HepG2 (cell line): ENCODE data around the gene TMEM267. TPM values are rescaled to one million over a fixed set of nuclear protein-coding genes. Genes with fewer than 3 reads are reported as not detected.

ENCODE experiments used
- ARNT2 ChIP-seq: sonication (generic); formaldehyde crosslinking; IDR thresholded peaks from 2 replicates; pipeline ENCODE4 v1.8.0; 2022; ENCODE audit warnings: mild to moderate bottlenecking, low read depth, missing genetic modification reagents, moderate library complexity
- ATF7 ChIP-seq, 2 experiments: fragments of 450-650 bp in 1 of 2; sonication (generic) in 1 of 2; formaldehyde crosslinking in 1 of 2; IDR thresholded peaks; 2 replicates each; pipeline versions ENCODE4 v1.4.0 to v1.6.1; 2016 to 2020; ENCODE audit warnings: antibody characterized with exemption in 1 of 2, mild to moderate bottlenecking in 1 of 2, missing genetic modification reagents in 1 of 2
- CBX5 ChIP-seq: sonication (generic); formaldehyde crosslinking; IDR thresholded peaks from 2 replicates; pipeline ENCODE4 v1.4.0; 2020; ENCODE audit warnings: missing genetic modification reagents, borderline replicate concordance
- CCAR2 ChIP-seq: fragments of 200-400 bp; formaldehyde crosslinking; optimal IDR thresholded peaks from 2 replicates; pipeline ENCODE3; 2018; ENCODE audit warnings: low read depth, mild to moderate bottlenecking, low read length, moderate library complexity
- CREB1 ChIP-seq, 2 experiments: fragments of 450-650 bp in 1 of 2; IDR thresholded peaks; 2 replicates each; pipeline ENCODE4 v1.6.1; 2016 to 2017; ENCODE audit warnings: control low read depth in 1 of 2, mild to moderate bottlenecking in 1 of 2, missing compliant biosample characterization in 1 of 2, missing genetic modification characterization in 1 of 2
- FOXA1 ChIP-seq, 2 experiments: fragments of 450-650 bp in 1 of 2; sonication (generic) in 1 of 2; formaldehyde crosslinking in 1 of 2; IDR thresholded peaks; 2 replicates each; pipeline versions ENCODE4 v1.4.0 to v1.6.1; 2016 to 2020; ENCODE audit warnings: missing genetic modification reagents in 1 of 2
- FOXM1 ChIP-seq: sonication (generic); formaldehyde crosslinking; IDR thresholded peaks from 2 replicates; pipeline ENCODE4 v1.5.0; 2020; ENCODE audit warnings: missing genetic modification reagents
- GATA4 ChIP-seq: sonication (generic); IDR thresholded peaks from 2 replicates; pipeline ENCODE4 v1.6.1; 2016; ENCODE audit warnings: antibody characterized with exemption, low read depth, borderline replicate concordance
- GTF3A ChIP-seq: sonication (generic); formaldehyde crosslinking; conservative IDR thresholded peaks from 2 replicates; pipeline ENCODE4 v1.4.0; 2020; ENCODE audit warnings: mild to moderate bottlenecking, missing genetic modification reagents
- HDAC2 ChIP-seq: sonication (generic); formaldehyde crosslinking; IDR thresholded peaks from 2 replicates; pipeline ENCODE4 v1.4.0; 2020; ENCODE audit warnings: missing genetic modification reagents
- LCORL ChIP-seq, 2 experiments: fragments of 450-650 bp in 1 of 2; sonication (generic) in 1 of 2; formaldehyde crosslinking in 1 of 2; IDR thresholded peaks; 2 replicates each; pipeline versions ENCODE4 v1.5.0 to v1.6.1; 2017 to 2020; ENCODE audit warnings: antibody characterized with exemption in 1 of 2, missing genetic modification reagents in 1 of 2
- MAF1 ChIP-seq: sonication (generic); formaldehyde crosslinking; IDR thresholded peaks from 2 replicates; pipeline ENCODE4 v1.5.0; 2020; ENCODE audit warnings: missing genetic modification reagents, borderline replicate concordance
- NBN ChIP-seq: fragments of 450-650 bp; conservative IDR thresholded peaks from 2 replicates; pipeline ENCODE4 v1.6.1; 2017
- SCMH1 ChIP-seq: sonication (generic); formaldehyde crosslinking; IDR thresholded peaks from 2 replicates; pipeline ENCODE4 v1.9.0; 2021; ENCODE audit warnings: missing genetic modification reagents, mild to moderate bottlenecking, borderline replicate concordance
- STAG1 ChIP-seq: sonication (generic); formaldehyde crosslinking; IDR thresholded peaks from 2 replicates; pipeline ENCODE4 v1.4.0; 2020; ENCODE audit warnings: missing genetic modification reagents
- TBX2 ChIP-seq: sonication (generic); formaldehyde crosslinking; IDR thresholded peaks from 2 replicates; pipeline ENCODE4 v1.5.0; 2020; ENCODE audit warnings: missing genetic modification reagents, mild to moderate bottlenecking, borderline replicate concordance
- TGIF2 ChIP-seq: IDR thresholded peaks from 2 replicates; pipeline ENCODE4 v1.6.1; 2016; ENCODE audit warnings: control low read depth, missing compliant biosample characterization
- ZBTB7A ChIP-seq: sonication (generic); formaldehyde crosslinking; IDR thresholded peaks from 2 replicates; pipeline ENCODE4 v1.8.0; 2022; ENCODE audit warnings: mild to moderate bottlenecking, missing genetic modification reagents
- ZNF263 ChIP-seq: sonication (generic); formaldehyde crosslinking; IDR thresholded peaks from 2 replicates; pipeline ENCODE4 v1.4.0; 2020; ENCODE audit warnings: missing genetic modification reagents
- ZNF282 ChIP-seq: fragments of 450-650 bp; IDR thresholded peaks from 2 replicates; pipeline ENCODE4 v1.6.1; 2018; ENCODE audit not compliant: partially characterized antibody
- ZNF33A ChIP-seq: sonication (generic); formaldehyde crosslinking; IDR thresholded peaks from 2 replicates; pipeline ENCODE4 v1.5.1; 2020; ENCODE audit warnings: missing genetic modification reagents, mild to moderate bottlenecking, moderate library complexity, borderline replicate concordance
- ZNF605 ChIP-seq: sonication (generic); formaldehyde crosslinking; IDR thresholded peaks from 2 replicates; pipeline ENCODE4 v1.8.0; 2022; ENCODE audit warnings: mild to moderate bottlenecking, missing genetic modification reagents
- ZNF883 ChIP-seq: sonication (generic); formaldehyde crosslinking; IDR thresholded peaks from 2 replicates; pipeline ENCODE4 v1.5.1; 2020; ENCODE audit warnings: mild to moderate bottlenecking, missing genetic modification reagents; ENCODE audit errors: not compliant biosample characterization
- polyA plus RNA-seq, 8 experiments: library from polyadenylated mRNA; depleted of rRNA in 3 of 8; stranded (reverse) in 7 of 8; unstranded in 1 of 8; fragments of >200 nt; fragmentation: Illumina TruSeq in 4 of 8; extraction: Trizol in 4 of 8; gene quantifications; 2 replicates each; pipeline versions ENCODE4 v1.2.1 to v1.2.3, GENCODE V29; 2011 to 2016; ENCODE audit warnings: low read depth in 4 of 8, missing spikeins in 1 of 8, mixed read lengths in 1 of 8; ENCODE audit not compliant: insufficient read depth in 1 of 8
- total RNA-seq, 5 experiments: library from RNA; depleted of rRNA; stranded (reverse); fragments of >200 nt; fragmentation: Illumina TruSeq; extraction: Trizol; gene quantifications; 2 replicates each; pipeline ENCODE4 v1.2.3, GENCODE V29; 2016; ENCODE audit warnings: low read depth in 1 of 5
- TF ChIP-seq, protein P1 (sequence below): sonication (generic); formaldehyde crosslinking; conservative IDR thresholded peaks from 2 replicates; pipeline ENCODE4 v1.4.0; 2020; ENCODE audit warnings: missing genetic modification reagents
- TF ChIP-seq, protein P2 (sequence below): sonication (generic); formaldehyde crosslinking; IDR thresholded peaks from 2 replicates; pipeline ENCODE4 v1.4.0; 2020; ENCODE audit warnings: missing genetic modification reagents; ENCODE audit errors: not compliant biosample characterization
- TF ChIP-seq, protein P3 (sequence below): sonication (generic); formaldehyde crosslinking; IDR thresholded peaks from 2 replicates; pipeline ENCODE4 v1.8.1; 2023; ENCODE audit warnings: mild to moderate bottlenecking, missing genetic modification reagents, borderline replicate concordance

TMEM267 gene
- total and polyA plus RNA-seq, 2 of the 13 experiments (the other 11 are each of a cell fraction or from before 2014, with no cell fraction given) = 8.9 to 12.6 TPM

DNA sequence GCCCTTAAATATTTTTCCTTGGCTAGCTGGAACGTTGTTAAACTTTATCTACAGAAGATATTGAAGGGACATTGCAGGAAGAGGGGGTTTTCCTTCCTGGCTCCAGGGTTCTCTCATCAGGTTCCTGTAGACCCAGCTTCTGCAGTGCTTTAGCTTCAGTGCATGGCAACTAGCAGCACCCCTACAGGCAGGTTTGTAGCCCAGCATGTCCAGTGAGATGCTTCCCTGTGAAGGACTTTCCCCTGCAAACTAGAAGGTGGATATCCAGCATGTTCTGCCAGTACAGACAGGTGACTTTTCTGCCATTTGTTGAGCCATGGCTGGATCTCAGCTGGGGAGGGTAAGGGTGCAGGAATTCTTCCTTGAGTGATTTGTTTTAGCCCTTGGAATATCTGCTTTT, 81.8 kb downstream of the TMEM267 start (continued):
- TF ChIP-seq ZNF605 (CRISPR knock-in tag) = no peak
- no peak for TF ChIP-seq ZBTB7A (CRISPR knock-in tag)
- TF ChIP-seq CREB1 (IDR thresholded peaks at IDR 0.05) = no peak
- no peak for TF ChIP-seq CREB1 (CRISPR knock-in tag; IDR thresholded peaks at IDR 0.05)
- TF ChIP-seq FOXA1 (IDR thresholded peaks at IDR 0.05) = no peak
- no peak for TF ChIP-seq FOXA1 (CRISPR knock-in tag; IDR thresholded peaks at IDR 0.05)
- TF ChIP-seq ZNF33A = no peak
- TF ChIP-seq NBN = no peak
- no peak for TF ChIP-seq ATF7 (IDR thresholded peaks at IDR 0.05)
- no peak for TF ChIP-seq ATF7 (CRISPR knock-in tag; IDR thresholded peaks at IDR 0.05)
- no peak for TF ChIP-seq CBX5 (CRISPR knock-in tag)
- no peak for TF ChIP-seq TGIF2
- no peak for TF ChIP-seq ZNF282
- no peak for TF ChIP-seq FOXM1 (CRISPR knock-in tag)
- peak; percentile 42; the same call in 1 of the 2 replicates for TF ChIP-seq STAG1 (CRISPR knock-in tag)
- TF ChIP-seq MAF1 (CRISPR knock-in tag) = no peak
- TF ChIP-seq GTF3A (CRISPR knock-in tag) = no peak
- TF ChIP-seq TBX2 (CRISPR knock-in tag) = no peak
- TF ChIP-seq, protein P1, sequence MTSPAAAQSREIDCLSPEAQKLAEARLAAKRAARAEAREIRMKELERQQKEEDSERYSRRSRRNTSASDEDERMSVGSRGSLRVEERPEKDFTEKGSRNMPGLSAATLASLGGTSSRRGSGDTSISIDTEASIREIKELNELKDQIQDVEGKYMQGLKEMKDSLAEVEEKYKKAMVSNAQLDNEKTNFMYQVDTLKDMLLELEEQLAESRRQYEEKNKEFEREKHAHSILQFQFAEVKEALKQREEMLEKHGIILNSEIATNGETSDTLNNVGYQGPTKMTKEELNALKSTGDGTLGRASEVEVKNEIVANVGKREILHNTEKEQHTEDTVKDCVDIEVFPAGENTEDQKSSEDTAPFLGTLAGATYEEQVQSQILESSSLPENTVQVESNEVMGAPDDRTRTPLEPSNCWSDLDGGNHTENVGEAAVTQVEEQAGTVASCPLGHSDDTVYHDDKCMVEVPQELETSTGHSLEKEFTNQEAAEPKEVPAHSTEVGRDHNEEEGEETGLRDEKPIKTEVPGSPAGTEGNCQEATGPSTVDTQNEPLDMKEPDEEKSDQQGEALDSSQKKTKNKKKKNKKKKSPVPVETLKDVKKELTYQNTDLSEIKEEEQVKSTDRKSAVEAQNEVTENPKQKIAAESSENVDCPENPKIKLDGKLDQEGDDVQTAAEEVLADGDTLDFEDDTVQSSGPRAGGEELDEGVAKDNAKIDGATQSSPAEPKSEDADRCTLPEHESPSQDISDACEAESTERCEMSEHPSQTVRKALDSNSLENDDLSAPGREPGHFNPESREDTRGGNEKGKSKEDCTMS (CRISPR knock-in tag) = no peak
- TF ChIP-seq HDAC2 (CRISPR knock-in tag) = peak; percentile 27
- TF ChIP-seq SCMH1 (CRISPR knock-in tag) = no peak
- TF ChIP-seq CCAR2 = no peak
- no peak for TF ChIP-seq ZNF263 (CRISPR knock-in tag)
- TF ChIP-seq ARNT2 (CRISPR knock-in tag) = no peak
- no peak for TF ChIP-seq GATA4
- TF ChIP-seq, protein P2, sequence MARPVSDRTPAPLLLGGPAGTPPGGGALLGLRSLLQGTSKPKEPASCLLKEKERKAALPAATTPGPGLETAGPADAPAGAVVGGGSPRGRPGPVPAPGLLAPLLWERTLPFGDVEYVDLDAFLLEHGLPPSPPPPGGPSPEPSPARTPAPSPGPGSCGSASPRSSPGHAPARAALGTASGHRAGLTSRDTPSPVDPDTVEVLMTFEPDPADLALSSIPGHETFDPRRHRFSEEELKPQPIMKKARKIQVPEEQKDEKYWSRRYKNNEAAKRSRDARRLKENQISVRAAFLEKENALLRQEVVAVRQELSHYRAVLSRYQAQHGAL (CRISPR knock-in tag) = no peak
- TF ChIP-seq, protein P3, sequence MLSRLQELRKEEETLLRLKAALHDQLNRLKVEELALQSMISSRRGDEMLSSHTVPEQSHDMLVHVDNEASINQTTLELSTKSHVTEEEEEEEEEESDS (CRISPR knock-in tag) = no peak
- TF ChIP-seq ZNF883 (CRISPR knock-in tag) = no peak
- no peak for TF ChIP-seq LCORL (IDR thresholded peaks at IDR 0.05)
- no peak for TF ChIP-seq LCORL (CRISPR knock-in tag; IDR thresholded peaks at IDR 0.05)
